Endothelial cell of umbilical vein (primary cell): ENCODE data around the gene DENR. TPM values are rescaled to one million over a fixed set of nuclear protein-coding genes. Genes with fewer than 3 reads are reported as not detected.

Source experiments
- BruUV-seq: library from RNA; stranded (reverse); fragments of 400-500 nt; replicated peaks from 2 replicates; lab custom pipeline; 2021; lab: Mats Ljungman, UMichigan
- CTCF ChIA-PET: fragments of 300-600, 350-600 bp; sonication (Branson Sonifier 250); formaldehyde crosslinking; loops from one replicate; lab custom pipeline; 2021; ENCODE audit warnings: antibody characterized with exemption, inconsistent platforms; lab: Charles Lee
- POLR2A ChIA-PET: fragments of 300-600, 350-600 bp; sonication (Branson Sonifier 250); formaldehyde crosslinking; loops from one replicate; lab custom pipeline; 2021; ENCODE audit warnings: antibody characterized with exemption, inconsistent platforms; lab: Charles Lee
- DNase-seq: peaks from one replicate; pipeline ENCODE4 v3.0.0-alpha.2; 2011; ENCODE audit warnings: low read depth, low spot score
- FAIRE-seq: peaks from 2 replicates; lab custom pipeline; 2011; peaks lifted over from hg19 to GRCh38; lab: Jason Lieb, UNC
- H2AFZ ChIP-seq: 2 replicates; pipeline ENCODE4 v1.6.0; 2012; ENCODE audit warnings: low read depth, low read length, control low read depth, inconsistent platforms
- H3K27ac ChIP-seq: 2 replicates; pipeline ENCODE4 v1.5.1; 2011; ENCODE audit warnings: low read depth, mild to moderate bottlenecking, control low read depth, low read length, moderate library complexity; ENCODE audit not compliant: insufficient read depth
- H3K27me3 ChIP-seq, 2 experiments: 2 replicates each; pipeline versions ENCODE4 v1.6.0 to v1.6.1; 2011; ENCODE audit warnings: low read length in 2 of 2, mixed read lengths in 1 of 2; ENCODE audit not compliant: control insufficient read depth in 2 of 2, insufficient read depth in 2 of 2
- H3K36me3 ChIP-seq, 2 experiments: 2 replicates in 1 of 2; 3 replicates in 1 of 2; pipeline ENCODE4 v1.5.1; 2011; ENCODE audit warnings: low read length in 2 of 2, mild to moderate bottlenecking in 1 of 2, moderate library complexity in 1 of 2; ENCODE audit not compliant: control insufficient read depth in 2 of 2, insufficient read depth in 2 of 2; ENCODE audit errors: extremely low read depth in 1 of 2
- H3K4me1 ChIP-seq: 3 replicates; pipeline ENCODE4 v1.5.1; 2011; ENCODE audit warnings: mild to moderate bottlenecking, low read length; ENCODE audit not compliant: control insufficient read depth, insufficient read depth; ENCODE audit errors: extremely low read depth
- H3K4me2 ChIP-seq: 2 replicates; pipeline ENCODE4 v1.6.1; 2011; ENCODE audit warnings: low read length, control low read depth, mixed read lengths; ENCODE audit not compliant: insufficient read depth
- H3K4me3 ChIP-seq, 3 experiments: fragments of 200-600 bp in 1 of 3; sonication (generic), shearing (Covaris generic) in 1 of 3; replicated peaks in 1 of 3; 2 replicates each; pipeline ENCODE4 v1.5.1; 2011 to 2016; ENCODE audit warnings: control low read depth in 3 of 3, low read length in 3 of 3, mild to moderate bottlenecking in 2 of 3, inconsistent platforms in 1 of 3, low read depth in 1 of 3, moderate library complexity in 1 of 3; ENCODE audit not compliant: insufficient read depth in 1 of 3
- H3K79me2 ChIP-seq: 2 replicates; pipeline ENCODE4 v1.6.0; 2012; ENCODE audit warnings: low read length, inconsistent platforms; ENCODE audit not compliant: control insufficient read depth, insufficient read depth
- H3K9ac ChIP-seq: replicated peaks from 2 replicates; pipeline ENCODE3; 2011; ENCODE audit warnings: low read length, control low read depth; ENCODE audit not compliant: insufficient read depth; ENCODE audit errors: extremely low read depth
- H3K9me1 ChIP-seq: replicated peaks from 3 replicates; pipeline ENCODE4 v1.6.0; 2011; ENCODE audit warnings: mild to moderate bottlenecking, low read length; ENCODE audit not compliant: control insufficient read depth, insufficient read depth; ENCODE audit errors: extremely low read depth
- H3K9me3 ChIP-seq: replicated peaks from 2 replicates; pipeline ENCODE4 v1.5.1; 2012; ENCODE audit warnings: low read length, inconsistent platforms; ENCODE audit not compliant: control insufficient read depth, insufficient read depth
- H4K20me1 ChIP-seq: replicated peaks from 2 replicates; pipeline ENCODE3; 2011; ENCODE audit warnings: mild to moderate bottlenecking, low read length; ENCODE audit not compliant: control insufficient read depth, insufficient read depth; ENCODE audit errors: extremely low read depth
- CTCF ChIP-seq, 2 donors: IDR thresholded peaks; 1 replicate in 1 of 2; 2 replicates in 1 of 2; pipeline ENCODE4 v1.5.1; 2011; ENCODE audit warnings: low read length in 2 of 2, mild to moderate bottlenecking in 2 of 2, moderate library complexity in 2 of 2, control low read depth in 1 of 2, inconsistent platforms in 1 of 2, low read depth in 1 of 2; ENCODE audit not compliant: insufficient read depth in 1 of 2; ENCODE audit errors: extremely low read depth in 1 of 2
- EZH2 ChIP-seq: IDR thresholded peaks from 2 replicates; pipeline ENCODE4 v1.6.1; 2012; ENCODE audit warnings: borderline replicate concordance, low read depth, mild to moderate bottlenecking, moderate library complexity, low read length, inconsistent platforms; ENCODE audit not compliant: severe bottlenecking
- FOS ChIP-seq: IDR thresholded peaks from 2 replicates; pipeline ENCODE4 v1.6.1; 2011; ENCODE audit warnings: mild to moderate bottlenecking, low read length, moderate library complexity, borderline replicate concordance; ENCODE audit not compliant: insufficient read depth
- GATA2 ChIP-seq: IDR thresholded peaks from 2 replicates; pipeline ENCODE4 v1.7.0; 2011; ENCODE audit warnings: low read depth, mild to moderate bottlenecking, moderate library complexity, mixed read lengths, low read length; ENCODE audit not compliant: insufficient read length, insufficient read depth
- JUN ChIP-seq: IDR thresholded peaks from 2 replicates; pipeline ENCODE4 v1.6.1; 2011; ENCODE audit warnings: borderline replicate concordance, low read depth; ENCODE audit not compliant: insufficient read length, insufficient read depth
- MAX ChIP-seq: IDR thresholded peaks from 2 replicates; pipeline ENCODE4 v1.6.1; 2011; ENCODE audit not compliant: insufficient read depth, insufficient read length
- MYC ChIP-seq: IDR thresholded peaks from one replicate; pipeline ENCODE4 v1.6.1; 2011; ENCODE audit warnings: mild to moderate bottlenecking, low read depth, low read length
- POLR2A ChIP-seq: IDR thresholded peaks from 2 replicates; pipeline ENCODE4 v1.6.1; 2012; ENCODE audit warnings: low read depth, mild to moderate bottlenecking, control low read depth, low read length
- POLR2AphosphoS5 ChIP-seq: IDR thresholded peaks from 2 replicates; pipeline ENCODE4 v1.6.1; 2012; ENCODE audit warnings: low read depth, mild to moderate bottlenecking, control low read depth, low read length, moderate library complexity; ENCODE audit not compliant: insufficient read depth
- dilution Hi-C: fragments of 300-500 bp; cut with MboI; formaldehyde crosslinking; loops from one replicate; pipeline ENCODE4 v1.15.0; 2019; ENCODE audit warnings: low sequenced_read_pairs; ENCODE audit not compliant: extremely low pct_ligation_motif_present
- intact Hi-C: fragments of 100-400 bp; cut with micrococcal nuclease; formaldehyde crosslinking; loops from one replicate; pipeline ENCODE4 v1.10.0; 2022
- polyA plus RNA-seq, 4 experiments: library from polyadenylated mRNA; depleted of rRNA in 3 of 4; stranded (reverse) in 3 of 4; unstranded in 1 of 4; fragments of >200 nt; gene quantifications; 2 replicates each; pipeline versions ENCODE4 v1.2.1 to v1.2.3, GENCODE V29; 2011 to 2012; ENCODE audit warnings: missing spikeins in 1 of 4
- total RNA-seq: library from RNA; stranded (reverse); gene quantifications from 2 replicates; pipeline ENCODE4 v1.2.3, GENCODE V29; 2021

Gene DENR
- total and polyA plus RNA-seq, 2 donors (not counting 3 experiments of a cell fraction or from before 2014, with no cell fraction given) = 25.8 to 70.3 TPM

GRCh38 chr12:122732611-122733010, 20.0 kb upstream of the DENR start:
- H3K4me3 ChIP-seq = no peak overlapping the region
- no peak for TF ChIP-seq POLR2A
- no peak for TF ChIP-seq JUN
- no peak for TF ChIP-seq GATA2
- TF ChIP-seq CTCF (IDR thresholded peaks at IDR 0.05; ENCODE audit: extremely low read depth in 1 of 2, insufficient read depth in 1 of 2, low read depth in 1 of 2, low read length in 2 of 2) = no peak
- no peak for TF ChIP-seq MYC
- no peak for TF ChIP-seq FOS
- TF ChIP-seq EZH2 = no peak
- no peak for TF ChIP-seq POLR2AphosphoS5
- no peak for TF ChIP-seq MAX
- no peaks in the 10 kb centered on the region for H3K27me3 ChIP-seq
- dilution Hi-C loops (no loop called here), intact Hi-C loops (no loop called here)
- H3K79me2 ChIP-seq = no peaks in the 10 kb centered on the region
- no peak overlapping the region for H3K27ac ChIP-seq
- POLR2A ChIA-PET = interaction anchor here (0.6 kb wide), 1 partner anchor 100 kb away, joined by 3 read pairs; no protein-coding TSS in a partner anchor
- BruUV-seq = no TSS peak
- no peaks in the 10 kb centered on the region for H3K9me3 ChIP-seq
- H3K4me1 ChIP-seq = no peaks in the 10 kb centered on the region
- no peaks in the 10 kb centered on the region for H4K20me1 ChIP-seq
- H3K4me2 ChIP-seq = no peak overlapping the region
- FAIRE-seq (no peak), DNase-seq (no peak)
- no peaks in the 10 kb centered on the region for H3K9me1 ChIP-seq
- H3K9ac ChIP-seq = no peak overlapping the region
- H2AFZ ChIP-seq = no peak overlapping the region
- H3K36me3 ChIP-seq = no peaks in the 10 kb centered on the region
- CTCF ChIA-PET = no interaction called here
